HCT116 (cell line): ENCODE measurements around the gene LMX1A. TPM values are rescaled to one million over a fixed set of nuclear protein-coding genes. Genes with fewer than 3 reads are reported as not detected.

Source experiments
- ATAC-seq: fragments of 200-7000 bp; cut with Tn5 transposase; 2 replicates; pipeline ENCODE4 v1.9.1; 2020; ENCODE audit warnings: mild to moderate bottlenecking, moderate library complexity
- BruUV-seq: library from RNA; stranded (reverse); fragments of 400-500 nt; replicated peaks from 2 replicates; lab custom pipeline; 2021; lab: Mats Ljungman, UMichigan
- CTCF ChIA-PET: fragments of 300-600 bp; sonication (Branson Sonifier 250); formaldehyde crosslinking; loops from one replicate; lab custom pipeline; 2021; ENCODE audit warnings: antibody characterized with exemption; lab: Charles Lee
- POLR2A ChIA-PET: fragments of 300-600, 350-600 bp; sonication (Branson Sonifier 250); formaldehyde crosslinking; loops from one replicate; lab custom pipeline; 2021; ENCODE audit warnings: antibody characterized with exemption; lab: Charles Lee
- RAD21 ChIA-PET, 2 experiments: fragments of 300-600 bp; sonication (Branson Sonifier 250); formaldehyde crosslinking; loops; one replicate each; lab custom pipeline; 2023; ENCODE audit warnings: low total read pairs in 2 of 2; ENCODE audit not compliant: uncharacterized antibody in 2 of 2, unreplicated experiment in 2 of 2, low non-redundant PET in 1 of 2; lab: Charles Lee
- DNase-seq: peaks from one replicate; pipeline ENCODE4 v3.0.0-alpha.2; 2010; ENCODE audit warnings: low read depth, low spot score
- H2AFZ ChIP-seq: fragments of 200-600 bp; shearing (Covaris generic), sonication (generic); 2 replicates; pipeline ENCODE4 v1.6.1; 2017; ENCODE audit warnings: low read depth, mixed run types, mixed read lengths, antibody characterized with exemption, low read length; ENCODE audit not compliant: poor library complexity, severe bottlenecking
- H3K27ac ChIP-seq: 2 replicates; pipeline ENCODE4 v1.5.1; 2012; ENCODE audit warnings: low read depth, low read length
- H3K27me3 ChIP-seq: fragments of 200-600 bp; sonication (generic); 2 replicates; pipeline ENCODE4 v1.6.1; 2016; ENCODE audit warnings: mixed run types, low read length, mixed read lengths; ENCODE audit not compliant: insufficient read depth
- H3K36me3 ChIP-seq, 2 experiments: fragments of 200-500 bp in 1 of 2; fragments of 200-600 bp in 1 of 2; sonication (Bioruptor generic) in 1 of 2; sonication (generic) in 1 of 2; 2 replicates each; pipeline versions ENCODE4 v1.5.1 to v1.6.1; 2014 to 2016; ENCODE audit warnings: low read length in 2 of 2, inconsistent platforms in 1 of 2, mixed read lengths in 1 of 2, mixed run types in 1 of 2; ENCODE audit not compliant: insufficient read depth in 2 of 2, control insufficient read depth in 1 of 2
- H3K4me1 ChIP-seq, 2 experiments: fragments of 200-600 bp in 1 of 2; sonication (generic) in 1 of 2; 2 replicates each; pipeline versions ENCODE4 v1.5.1 to v1.6.1; 2012 to 2017; ENCODE audit warnings: low read length in 2 of 2, inconsistent platforms in 1 of 2, mild to moderate bottlenecking in 1 of 2, mixed read lengths in 1 of 2, mixed run types in 1 of 2, moderate library complexity in 1 of 2; ENCODE audit not compliant: insufficient read depth in 2 of 2, control insufficient read depth in 1 of 2
- H3K4me2 ChIP-seq: fragments of 200-600 bp; sonication (generic); 2 replicates; pipeline ENCODE4 v1.6.1; 2017; ENCODE audit warnings: mixed run types, low read length, mixed read lengths
- H3K4me3 ChIP-seq, 2 experiments: fragments of 200-600 bp in 1 of 2; sonication (generic) in 1 of 2; replicated peaks in 1 of 2; 2 replicates each; pipeline ENCODE4 v1.5.1; 2011 to 2016; ENCODE audit warnings: low read length in 2 of 2, control low read depth in 1 of 2, low read depth in 1 of 2, mild to moderate bottlenecking in 1 of 2, mixed read lengths in 1 of 2, mixed run types in 1 of 2
- H3K79me2 ChIP-seq: fragments of 200-600 bp; sonication (generic); 2 replicates; pipeline ENCODE4 v1.6.1; 2017; ENCODE audit warnings: mild to moderate bottlenecking, mixed run types, low read length, moderate library complexity, mixed read lengths; ENCODE audit not compliant: insufficient read depth
- H3K9ac ChIP-seq: fragments of 200-600 bp; sonication (generic); 2 replicates; pipeline ENCODE4 v1.6.1; 2016; ENCODE audit warnings: low read length, mixed read lengths
- H3K9me2 ChIP-seq: fragments of 200-600 bp; sonication (generic), shearing (Covaris generic); 2 replicates; pipeline ENCODE4 v1.6.1; 2017; ENCODE audit warnings: mixed run types, mild to moderate bottlenecking, moderate library complexity; ENCODE audit not compliant: insufficient read depth
- H3K9me3 ChIP-seq, 2 experiments: fragments of 200-500 bp in 1 of 2; fragments of 200-600 bp in 1 of 2; sonication (Bioruptor generic) in 1 of 2; sonication (generic) in 1 of 2; 2 replicates each; pipeline ENCODE4 v1.6.1; 2014 to 2017; ENCODE audit warnings: low read length in 2 of 2, mixed read lengths in 2 of 2, inconsistent platforms in 1 of 2, low read depth in 1 of 2, mild to moderate bottlenecking in 1 of 2, mixed run types in 1 of 2, moderate library complexity in 1 of 2; ENCODE audit not compliant: control insufficient read depth in 1 of 2, insufficient read depth in 1 of 2
- H4K20me1 ChIP-seq: fragments of 200-600 bp; sonication (generic), shearing (Covaris generic); 2 replicates; pipeline ENCODE4 v1.6.1; 2017; ENCODE audit warnings: mixed run types, mild to moderate bottlenecking, moderate library complexity; ENCODE audit not compliant: insufficient read depth
- CEBPB ChIP-seq: IDR thresholded peaks from 2 replicates; pipeline ENCODE4 v1.6.1; 2012; ENCODE audit warnings: low read depth
- EGR1 ChIP-seq: IDR thresholded peaks from 2 replicates; pipeline ENCODE4 v1.6.1; 2012; ENCODE audit warnings: low read depth
- ELF1 ChIP-seq: IDR thresholded peaks from 2 replicates; pipeline ENCODE4 v1.6.1; 2012; ENCODE audit warnings: low read depth, borderline replicate concordance
- EZH2 ChIP-seq: fragments of 200-600 bp; sonication (generic); IDR thresholded peaks from 2 replicates; pipeline ENCODE4 v1.6.1; 2017; ENCODE audit warnings: antibody characterized with exemption, mixed run types
- EZH2phosphoT487 ChIP-seq: fragments of 200-600 bp; IDR thresholded peaks from 2 replicates; pipeline ENCODE4 v1.6.1; 2018; ENCODE audit warnings: antibody characterized with exemption, borderline replicate concordance
- FOSL1 ChIP-seq: IDR thresholded peaks from 2 replicates; pipeline ENCODE4 v1.6.1; 2012; ENCODE audit warnings: low read depth
- POLR2A ChIP-seq: IDR thresholded peaks from 2 replicates; pipeline ENCODE4 v1.7.0; 2011; ENCODE audit warnings: borderline replicate concordance; ENCODE audit not compliant: insufficient read depth, insufficient read length; ENCODE audit errors: extremely low read depth
- POLR2AphosphoS5 ChIP-seq: IDR thresholded peaks from 2 replicates; pipeline ENCODE4 v1.6.1; 2011; ENCODE audit warnings: mild to moderate bottlenecking, low read depth, low read length, moderate library complexity
- RAD21 ChIP-seq: IDR thresholded peaks from 2 replicates; pipeline ENCODE4 v1.6.1; 2012; ENCODE audit warnings: low read depth, mild to moderate bottlenecking
- SRF ChIP-seq: IDR thresholded peaks from 2 replicates; pipeline ENCODE4 v1.6.1; 2012; ENCODE audit warnings: low read depth
- TCF7L2 ChIP-seq: IDR thresholded peaks from 2 replicates; pipeline ENCODE4 v1.7.0; 2011; ENCODE audit warnings: borderline replicate concordance, inconsistent platforms; ENCODE audit not compliant: insufficient read depth, insufficient read length; ENCODE audit errors: extremely low read depth
- YY1 ChIP-seq: IDR thresholded peaks from 2 replicates; pipeline ENCODE4 v1.6.1; 2011; ENCODE audit warnings: low read length, low read depth, moderate library complexity, mild to moderate bottlenecking; ENCODE audit not compliant: insufficient replicate concordance; ENCODE audit errors: extremely low read depth
- ZFX ChIP-seq: fragments of 450-650 bp; IDR thresholded peaks from 2 replicates; pipeline ENCODE4 v1.6.1; 2017
- intact Hi-C: fragments of 100-400 bp; cut with micrococcal nuclease; formaldehyde crosslinking; loops from 2 replicates; pipeline ENCODE4 v1.10.0; 2022
- total RNA-seq: library from RNA; stranded (reverse); gene quantifications from one replicate; pipeline ENCODE4 v1.2.1, GENCODE V29; 2021; ENCODE audit not compliant: unreplicated experiment
- TF ChIP-seq, protein P1 (sequence below): IDR thresholded peaks from 2 replicates; pipeline ENCODE4 v1.6.1; 2012; ENCODE audit warnings: low read depth
- TF ChIP-seq, protein P2 (sequence below), 3 experiments: fragments of 200-600 bp in 1 of 3; sonication (generic) in 1 of 3; IDR thresholded peaks in 2 of 3; conservative IDR thresholded peaks in 1 of 3; 2 replicates each; pipeline ENCODE4 v1.5.1; 2012 to 2017; ENCODE audit warnings: low read depth in 2 of 3, low read length in 2 of 3, antibody characterized with exemption in 1 of 3, borderline replicate concordance in 1 of 3, control low read depth in 1 of 3, mild to moderate bottlenecking in 1 of 3, mixed read lengths in 1 of 3, mixed run types in 1 of 3, moderate library complexity in 1 of 3; ENCODE audit not compliant: insufficient read depth in 1 of 3
- TF ChIP-seq, protein P3 (sequence below): IDR thresholded peaks from 2 replicates; pipeline ENCODE4 v1.6.1; 2012

LMX1A gene
- total RNA-seq, 1 experiment from 2014 or later: not detected

DNA sequence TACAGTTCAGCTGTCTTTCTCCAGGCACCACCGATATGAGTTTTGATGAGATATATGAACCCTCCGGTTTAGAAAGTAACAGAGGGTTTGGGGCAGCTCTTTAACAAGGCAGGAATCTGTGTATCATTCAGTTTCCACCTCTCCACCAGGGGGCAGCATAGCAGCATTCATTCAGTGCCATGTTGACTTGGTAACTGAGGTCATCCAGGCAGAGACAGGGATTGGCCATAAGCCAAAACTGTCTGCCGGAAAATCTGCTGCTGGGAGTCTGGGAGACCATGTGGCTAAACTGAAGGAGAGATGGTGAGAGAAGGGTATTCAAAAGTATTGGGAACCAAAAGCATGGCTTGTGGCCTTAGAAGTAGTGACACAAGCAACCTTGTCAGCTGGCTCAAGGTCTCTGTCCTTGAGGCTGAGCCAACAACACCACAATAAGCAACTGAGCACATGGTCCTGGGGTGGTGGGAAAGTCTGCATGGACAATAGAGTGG is 98.5 kb downstream of the LMX1A start (continued):
- TF ChIP-seq, protein P1, sequence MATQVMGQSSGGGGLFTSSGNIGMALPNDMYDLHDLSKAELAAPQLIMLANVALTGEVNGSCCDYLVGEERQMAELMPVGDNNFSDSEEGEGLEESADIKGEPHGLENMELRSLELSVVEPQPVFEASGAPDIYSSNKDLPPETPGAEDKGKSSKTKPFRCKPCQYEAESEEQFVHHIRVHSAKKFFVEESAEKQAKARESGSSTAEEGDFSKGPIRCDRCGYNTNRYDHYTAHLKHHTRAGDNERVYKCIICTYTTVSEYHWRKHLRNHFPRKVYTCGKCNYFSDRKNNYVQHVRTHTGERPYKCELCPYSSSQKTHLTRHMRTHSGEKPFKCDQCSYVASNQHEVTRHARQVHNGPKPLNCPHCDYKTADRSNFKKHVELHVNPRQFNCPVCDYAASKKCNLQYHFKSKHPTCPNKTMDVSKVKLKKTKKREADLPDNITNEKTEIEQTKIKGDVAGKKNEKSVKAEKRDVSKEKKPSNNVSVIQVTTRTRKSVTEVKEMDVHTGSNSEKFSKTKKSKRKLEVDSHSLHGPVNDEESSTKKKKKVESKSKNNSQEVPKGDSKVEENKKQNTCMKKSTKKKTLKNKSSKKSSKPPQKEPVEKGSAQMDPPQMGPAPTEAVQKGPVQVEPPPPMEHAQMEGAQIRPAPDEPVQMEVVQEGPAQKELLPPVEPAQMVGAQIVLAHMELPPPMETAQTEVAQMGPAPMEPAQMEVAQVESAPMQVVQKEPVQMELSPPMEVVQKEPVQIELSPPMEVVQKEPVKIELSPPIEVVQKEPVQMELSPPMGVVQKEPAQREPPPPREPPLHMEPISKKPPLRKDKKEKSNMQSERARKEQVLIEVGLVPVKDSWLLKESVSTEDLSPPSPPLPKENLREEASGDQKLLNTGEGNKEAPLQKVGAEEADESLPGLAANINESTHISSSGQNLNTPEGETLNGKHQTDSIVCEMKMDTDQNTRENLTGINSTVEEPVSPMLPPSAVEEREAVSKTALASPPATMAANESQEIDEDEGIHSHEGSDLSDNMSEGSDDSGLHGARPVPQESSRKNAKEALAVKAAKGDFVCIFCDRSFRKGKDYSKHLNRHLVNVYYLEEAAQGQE: no peak
- no peak for TF ChIP-seq YY1
- no peak for TF ChIP-seq TCF7L2
- TF ChIP-seq EZH2: no peak
- TF ChIP-seq CEBPB: no peak
- no peak for TF ChIP-seq POLR2AphosphoS5

DNA sequence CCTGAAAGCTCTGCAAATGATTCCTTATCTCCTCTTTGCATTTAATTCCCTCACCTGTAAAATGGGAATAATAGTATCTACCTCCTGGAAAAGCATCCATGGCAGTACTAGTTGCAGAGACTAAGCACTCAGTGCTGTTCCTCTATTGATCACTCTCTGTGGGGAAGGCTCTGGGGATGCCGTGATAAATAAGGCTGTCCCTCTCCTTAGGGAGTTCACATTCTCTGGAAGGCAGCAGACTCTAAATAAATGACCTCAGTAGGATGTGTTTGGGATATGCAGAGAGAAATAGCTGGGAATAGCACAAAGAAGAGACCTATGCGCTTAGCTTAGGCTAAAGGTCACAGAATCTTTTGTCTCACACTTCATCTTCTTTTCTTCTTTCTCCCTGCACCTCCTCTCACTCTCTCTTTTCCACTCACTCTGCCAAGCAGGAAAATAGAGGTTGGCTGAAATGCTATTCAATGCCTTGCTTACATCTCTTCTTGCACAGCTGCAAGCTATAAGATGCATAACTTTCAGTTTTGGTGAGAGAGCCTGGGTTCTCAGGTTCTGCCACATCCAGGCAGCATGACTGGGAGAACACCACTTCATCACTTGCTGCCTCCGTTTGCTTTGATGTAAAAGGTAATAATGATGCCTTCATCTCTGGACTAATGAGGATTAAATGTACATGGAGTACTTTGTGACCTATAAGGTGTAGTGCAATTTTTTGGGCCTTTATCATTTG is 101.5 kb downstream of the LMX1A start:
- ChIA-PET POLR2A (no interaction called here), RAD21 (no interaction called here), CTCF (no interaction called here)
- no peaks in the 10 kb centered on the region for H3K4me1 ChIP-seq
- no peaks in the 10 kb centered on the region for H4K20me1 ChIP-seq
- no peaks in the 10 kb centered on the region for H3K79me2 ChIP-seq
- DNase-seq (no peak), ATAC-seq (no peak)
- H3K9me2 ChIP-seq: no peaks in the 10 kb centered on the region
- H3K4me2 ChIP-seq: no peak overlapping the region
- no peak overlapping the region for H3K27ac ChIP-seq
- BruUV-seq: no TSS peak
- intact Hi-C loops: no loop called here
- H3K36me3 ChIP-seq: no peaks in the 10 kb centered on the region
- H3K9ac ChIP-seq: no peak overlapping the region
- no peak overlapping the region for H3K4me3 ChIP-seq
- H3K27me3 ChIP-seq: peaks cover 20% of the 10 kb centered on the region
- no peak overlapping the region for H2AFZ ChIP-seq
- no peaks in the 10 kb centered on the region for H3K9me3 ChIP-seq
- TF ChIP-seq POLR2AphosphoS5: no peak
- no peak for TF ChIP-seq TCF7L2
- no peak for TF ChIP-seq EZH2phosphoT487
- no peak for TF ChIP-seq EGR1
- TF ChIP-seq, protein P2, sequence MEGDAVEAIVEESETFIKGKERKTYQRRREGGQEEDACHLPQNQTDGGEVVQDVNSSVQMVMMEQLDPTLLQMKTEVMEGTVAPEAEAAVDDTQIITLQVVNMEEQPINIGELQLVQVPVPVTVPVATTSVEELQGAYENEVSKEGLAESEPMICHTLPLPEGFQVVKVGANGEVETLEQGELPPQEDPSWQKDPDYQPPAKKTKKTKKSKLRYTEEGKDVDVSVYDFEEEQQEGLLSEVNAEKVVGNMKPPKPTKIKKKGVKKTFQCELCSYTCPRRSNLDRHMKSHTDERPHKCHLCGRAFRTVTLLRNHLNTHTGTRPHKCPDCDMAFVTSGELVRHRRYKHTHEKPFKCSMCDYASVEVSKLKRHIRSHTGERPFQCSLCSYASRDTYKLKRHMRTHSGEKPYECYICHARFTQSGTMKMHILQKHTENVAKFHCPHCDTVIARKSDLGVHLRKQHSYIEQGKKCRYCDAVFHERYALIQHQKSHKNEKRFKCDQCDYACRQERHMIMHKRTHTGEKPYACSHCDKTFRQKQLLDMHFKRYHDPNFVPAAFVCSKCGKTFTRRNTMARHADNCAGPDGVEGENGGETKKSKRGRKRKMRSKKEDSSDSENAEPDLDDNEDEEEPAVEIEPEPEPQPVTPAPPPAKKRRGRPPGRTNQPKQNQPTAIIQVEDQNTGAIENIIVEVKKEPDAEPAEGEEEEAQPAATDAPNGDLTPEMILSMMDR (IDR thresholded peaks at IDR 0.05 in 2 of 3, conservative IDR thresholded peaks at IDR 0.05 in 1 of 3; ENCODE audit: borderline replicate concordance in 1 of 3, insufficient read depth in 1 of 3, low read depth in 2 of 3, low read length in 2 of 3): no peak
- no peak for TF ChIP-seq FOSL1
- TF ChIP-seq ZFX: no peak
- no peak for TF ChIP-seq RAD21
- TF ChIP-seq ELF1: no peak
- no peak for TF ChIP-seq SRF
- TF ChIP-seq, protein P3, sequence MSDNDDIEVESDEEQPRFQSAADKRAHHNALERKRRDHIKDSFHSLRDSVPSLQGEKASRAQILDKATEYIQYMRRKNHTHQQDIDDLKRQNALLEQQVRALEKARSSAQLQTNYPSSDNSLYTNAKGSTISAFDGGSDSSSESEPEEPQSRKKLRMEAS: no peak
- no peak for TF ChIP-seq YY1
- TF ChIP-seq POLR2A: no peak
